ENCODE measurements around the gene NOPCHAP1. TPM values are rescaled to one million over a fixed set of nuclear protein-coding genes. Genes with fewer than 3 reads are reported as not detected.

NOPCHAP1 gene, protein sequence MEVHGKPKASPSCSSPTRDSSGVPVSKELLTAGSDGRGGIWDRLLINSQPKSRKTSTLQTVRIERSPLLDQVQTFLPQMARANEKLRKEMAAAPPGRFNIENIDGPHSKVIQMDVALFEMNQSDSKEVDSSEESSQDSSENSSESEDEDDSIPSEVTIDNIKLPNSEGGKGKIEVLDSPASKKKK
- 7.1 and 7.2 TPM in 2 replicates for total RNA-seq

DNA sequence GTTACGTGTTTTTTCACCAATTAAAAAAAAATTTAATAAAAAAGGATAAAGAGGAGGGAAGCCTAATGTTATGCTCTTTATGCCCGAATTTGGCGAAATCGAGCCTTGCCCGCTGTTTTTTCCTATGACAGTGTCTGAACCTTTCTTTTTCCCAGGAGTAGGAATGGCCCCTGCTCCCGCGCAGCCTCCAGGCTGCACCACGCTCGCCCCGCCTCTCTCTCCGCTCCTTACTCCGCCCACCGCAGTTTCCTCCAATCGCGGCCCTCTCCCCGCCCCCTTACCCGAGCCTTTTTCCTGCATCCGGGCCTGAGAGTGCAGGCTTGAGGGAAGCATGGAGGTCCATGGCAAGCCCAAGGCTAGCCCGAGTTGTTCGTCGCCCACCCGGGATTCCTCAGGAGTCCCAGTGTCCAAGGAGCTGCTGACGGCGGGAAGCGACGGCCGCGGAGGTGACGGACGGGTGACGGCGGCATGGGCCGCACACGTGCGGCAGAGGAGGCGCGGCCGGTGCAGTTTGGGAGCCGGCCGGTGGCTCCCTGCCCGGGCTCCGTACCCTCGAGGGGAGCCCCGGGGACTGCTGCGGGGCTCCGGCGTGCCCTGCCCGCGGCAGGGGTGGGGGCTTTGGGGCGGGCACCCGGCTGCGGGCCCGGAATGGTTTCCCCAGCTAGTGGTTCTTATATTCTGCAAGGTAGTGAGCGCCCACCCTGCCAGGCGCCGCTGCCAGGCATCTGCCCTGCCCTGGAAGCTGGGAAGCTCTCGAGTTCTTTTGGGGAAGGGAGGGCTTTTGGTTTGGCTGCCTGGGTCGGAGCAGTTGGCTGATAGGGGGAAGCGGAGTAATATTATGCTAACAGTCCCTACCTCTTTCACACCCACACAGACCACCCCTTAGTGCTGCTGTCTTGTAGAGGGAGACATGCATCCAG, at the start of gene NOPCHAP1:
TSS of gene NOPCHAP1 (plus strand) at position 295 of the 920 bp plus-strand sequence. CDS start at position 332, 37 bp downstream.

GRCh38 chr12:104958001-104958804, 27.9 kb upstream of the NOPCHAP1 start, which contains the start of gene SLC41A2:
TSS of gene SLC41A2 (minus strand) at chr12:104958290. CDS start at chr12:104928527, 29,763 bp downstream.

Other genes with a start within 250 kb of the NOPCHAP1 start
- gene SLC41A2, start 28.0 kb upstream of the NOPCHAP1 start, total RNA-seq = 4.6 and 13.9 TPM in 2 replicates
- gene ALDH1L2, start 98.1 kb downstream of the NOPCHAP1 start, total RNA-seq = 0.65 and 1.4 TPM in 2 replicates
- gene WASHC4, start 121.4 kb downstream of the NOPCHAP1 start, total RNA-seq = 132 and 163 TPM in 2 replicates
- 18.5 and 26.1 TPM in 2 replicates for gene APPL2, start 249.9 kb downstream of the NOPCHAP1 start, total RNA-seq

Measured in vein endothelial cell (primary cell).